Activated naive CD4-positive, alpha-beta T cell (primary cell): ENCODE measurements around the gene NDUFV1.
"Not testable (repeated sequence)": the region's sequence is repeated elsewhere in the genome, so short reads cannot be mapped to it uniquely, and the experiment has no call there.

Source experiments
- DNase-seq, 4 experiments: peaks; one replicate each; lab custom pipeline; 2025; lab: John Stamatoyannopoulos, UW

NDUFV1 gene

GRCh38 chr11:67656278-67656922 lies 49.7 kb downstream of the NDUFV1 start:
- no peak for DNase-seq

- DNase-seq = no peak
Observed at GRCh38 chr11:67657300-67657699, 50.6 kb downstream of the NDUFV1 start.

GRCh38 chr11:67659651-67660165 lies 53.0 kb downstream of the NDUFV1 start:
- DNase-seq = not testable (repeated sequence)

GRCh38 chr11:67660752-67661151 lies 54.0 kb downstream of the NDUFV1 start:
- not testable (repeated sequence) for DNase-seq
